Frontal cortex (tissue), 4 donors: Measurements from ENCODE around the gene MYO1D. TPM values are rescaled to one million over a fixed set of nuclear protein-coding genes. Genes with fewer than 3 reads are reported as not detected.
A peak's percentile ranks its signal among the peaks of the same experiment; 100 is the strongest.

ENCODE experiments used
- DNase-seq, 2 donors: peaks; one replicate each; pipeline ENCODE4 v3.0.0; 2012; ENCODE audit warnings: low spot score in 2 of 2
- FAIRE-seq: peaks from 2 replicates; lab custom pipeline; 2012; peaks lifted over from hg19 to GRCh38; lab: Jason Lieb, UNC
- total RNA-seq: library from RNA; depleted of rRNA; stranded (reverse); fragments of >200 nt; gene quantifications from one replicate; pipeline ENCODE4 v1.2.3, GENCODE V29; 2014
- donor health status: control.
- donor health status: control.
- donor health status: control.

The MYO1D gene
- total RNA-seq, 1 donor from 2014 or later = 52.6 TPM

DNA sequence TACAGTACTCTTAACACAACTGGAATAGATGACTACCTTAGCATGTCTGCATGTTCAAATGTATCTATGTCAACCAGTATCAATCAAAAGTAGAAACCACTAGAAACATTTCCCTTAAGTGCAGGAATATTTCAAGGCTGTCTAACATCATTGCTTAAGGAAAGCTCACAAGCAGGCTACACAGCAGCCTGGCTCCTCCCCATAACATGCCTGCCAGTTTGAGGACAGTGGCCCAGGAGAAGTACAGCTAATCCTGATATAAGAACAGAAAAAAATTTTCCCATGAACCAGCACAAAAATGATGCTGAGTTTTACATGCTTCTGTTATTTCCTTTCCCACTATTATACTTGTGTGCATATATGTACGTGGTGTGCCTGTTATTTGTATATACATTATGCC lies 175.1 kb downstream of the MYO1D start:
- DNase-seq (no peak), FAIRE-seq (no peak)

GRCh38 chr17:32699247-32699646 lies 177.7 kb downstream of the MYO1D start:
- DNase-seq = no peak
- no peak for FAIRE-seq

DNA sequence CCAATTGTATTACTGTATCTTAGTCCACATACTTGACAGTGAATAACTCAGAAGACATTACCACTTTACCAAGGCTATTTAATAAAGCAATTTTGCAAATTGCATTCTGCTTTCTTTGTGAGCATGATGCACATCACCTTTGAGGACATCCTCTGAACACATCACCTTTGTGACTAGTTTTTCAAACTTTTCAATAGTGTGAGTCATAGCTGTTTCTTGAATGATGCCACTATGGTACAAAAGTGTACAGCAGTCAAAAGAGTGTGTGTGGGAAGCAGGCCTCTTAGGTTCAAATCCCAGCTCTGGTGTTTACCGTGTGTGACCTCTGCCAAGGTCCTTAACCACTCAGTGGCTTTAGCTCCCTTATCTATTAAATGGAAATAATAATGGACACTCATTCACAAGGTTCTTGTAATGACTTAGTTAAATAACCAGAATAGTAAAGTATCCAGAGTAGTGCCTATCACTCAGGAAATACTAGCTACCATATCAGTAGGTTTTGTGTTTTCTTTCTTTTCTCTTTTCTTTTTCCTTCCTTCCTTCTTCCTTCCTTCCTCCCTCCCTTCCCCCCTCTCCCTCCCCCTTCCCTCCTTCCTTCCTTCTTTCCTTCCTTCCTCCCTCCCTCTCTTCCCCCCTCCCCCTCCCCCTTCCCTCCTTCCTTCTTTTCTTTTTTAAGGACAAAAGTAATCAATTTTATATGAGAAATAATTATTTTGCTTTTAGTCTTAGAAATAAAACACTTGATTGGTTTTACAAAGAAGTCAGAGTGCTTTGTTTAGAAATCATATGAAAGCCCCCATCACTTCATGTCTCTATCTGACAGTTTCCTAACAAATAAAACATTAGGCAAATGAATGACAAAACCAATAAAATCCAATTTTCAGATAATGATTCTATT lies 178.9 kb downstream of the MYO1D start:
- FAIRE-seq (no peak), DNase-seq (no peak)

- FAIRE-seq (no peak), DNase-seq (no peak)
These were observed 180.5 kb downstream of the MYO1D start for GRCh38 chr17:32696426-32696825.

- FAIRE-seq = no peak
- no peak for DNase-seq
These were observed 181.1 kb downstream of the MYO1D start for GRCh38 chr17:32695864-32696263.

DNA sequence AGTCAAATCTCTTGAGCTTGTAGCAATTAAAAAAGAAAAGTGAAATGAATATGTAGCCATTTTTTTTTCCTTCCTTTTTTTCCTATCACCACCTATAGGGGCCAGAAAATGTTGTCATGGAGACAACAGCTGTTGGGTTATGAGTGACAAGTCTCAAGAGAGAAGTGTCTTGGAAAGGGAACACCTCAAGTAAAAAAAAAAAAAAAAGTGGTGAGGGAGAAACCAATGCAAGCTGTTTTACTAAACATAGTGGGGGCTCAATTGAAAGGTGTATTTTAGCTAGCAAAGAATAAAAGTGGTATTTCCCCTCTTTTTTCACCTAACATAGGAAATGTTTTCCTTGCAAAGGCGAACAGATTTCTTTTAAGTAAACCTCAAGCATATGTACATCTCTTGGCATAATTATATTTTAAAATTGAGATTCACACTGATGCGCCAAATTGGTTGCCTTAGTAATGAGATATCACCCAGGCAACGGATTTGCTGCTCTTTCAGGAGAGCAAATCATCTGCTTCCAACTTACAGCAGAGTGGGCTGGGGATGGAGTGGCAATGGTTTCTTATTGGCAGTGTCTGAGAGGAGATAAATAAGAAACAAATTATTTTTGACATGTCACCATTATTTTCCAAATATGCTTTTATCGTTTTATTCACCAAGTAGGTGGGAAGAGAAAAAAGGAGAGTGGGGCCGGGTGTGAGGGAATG lies 183.6 kb downstream of the MYO1D start:
- no peak for FAIRE-seq
- no peak for DNase-seq

GRCh38 chr17:32692179-32692578 lies 184.7 kb downstream of the MYO1D start:
- FAIRE-seq (no peak), DNase-seq (no peak)

DNA sequence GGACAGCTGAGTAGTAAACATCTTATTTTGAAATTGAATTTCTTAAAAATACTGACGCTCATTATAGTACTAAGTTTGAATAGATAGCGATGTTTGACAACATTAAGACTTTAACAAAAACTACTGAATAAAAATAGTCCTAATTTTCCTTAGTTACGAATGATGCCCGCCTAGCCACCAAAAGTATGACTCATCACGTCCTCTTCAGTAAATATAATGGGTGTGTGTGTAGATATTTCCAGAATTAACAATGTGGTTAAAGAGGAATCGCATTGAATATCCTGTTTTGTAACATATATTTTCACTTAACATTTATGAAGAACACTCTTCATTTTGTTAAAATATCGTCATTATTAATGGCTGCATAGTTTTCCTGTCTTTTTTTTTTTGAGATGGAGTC lies 187.6 kb downstream of the MYO1D start:
- no peak for DNase-seq
- no peak for FAIRE-seq

- DNase-seq (no peak), FAIRE-seq (no peak)
These were observed 188.7 kb downstream of the MYO1D start for GRCh38 chr17:32688221-32688620.

DNA sequence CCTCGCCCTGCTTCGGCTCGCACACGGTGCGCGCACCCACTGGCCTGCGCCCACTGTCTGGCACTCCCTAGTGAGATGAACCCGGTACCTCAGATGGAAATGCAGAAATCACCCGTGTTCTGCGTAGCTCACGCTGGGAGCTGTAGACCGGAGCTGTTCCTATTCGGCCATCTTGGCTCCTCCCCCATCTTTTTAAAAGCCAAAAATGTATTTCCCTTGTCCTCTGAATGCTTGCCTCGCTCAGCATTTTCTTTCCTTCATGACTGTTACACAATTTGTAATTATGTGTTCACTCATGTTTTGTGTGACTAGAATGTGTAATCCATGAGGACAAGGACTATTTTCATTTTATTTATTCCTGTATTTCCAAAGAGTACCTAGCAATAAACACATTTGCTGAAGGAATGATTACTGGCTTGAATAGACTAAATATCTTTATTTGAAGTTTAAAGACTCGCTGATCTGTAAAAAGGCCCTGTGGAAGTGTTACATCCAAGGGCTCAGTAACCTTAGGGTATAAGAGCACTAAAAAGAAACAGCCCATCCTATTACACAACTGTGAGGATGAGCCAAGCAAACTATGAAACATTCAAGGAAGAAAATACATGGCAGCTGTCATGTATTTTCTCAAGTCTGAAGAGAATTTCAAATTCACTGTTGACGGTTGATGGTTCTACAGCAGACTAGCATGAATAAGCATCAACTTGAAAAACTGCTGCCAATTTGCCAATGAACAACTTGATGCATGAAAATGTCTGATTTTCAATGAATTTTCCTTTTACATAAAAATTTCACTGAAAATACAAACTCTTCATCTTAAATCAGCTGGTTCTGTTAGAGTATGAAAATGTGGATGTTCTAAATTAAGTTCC lies 192.6 kb downstream of the MYO1D start:
- no peak for DNase-seq
- FAIRE-seq = no peak

DNA sequence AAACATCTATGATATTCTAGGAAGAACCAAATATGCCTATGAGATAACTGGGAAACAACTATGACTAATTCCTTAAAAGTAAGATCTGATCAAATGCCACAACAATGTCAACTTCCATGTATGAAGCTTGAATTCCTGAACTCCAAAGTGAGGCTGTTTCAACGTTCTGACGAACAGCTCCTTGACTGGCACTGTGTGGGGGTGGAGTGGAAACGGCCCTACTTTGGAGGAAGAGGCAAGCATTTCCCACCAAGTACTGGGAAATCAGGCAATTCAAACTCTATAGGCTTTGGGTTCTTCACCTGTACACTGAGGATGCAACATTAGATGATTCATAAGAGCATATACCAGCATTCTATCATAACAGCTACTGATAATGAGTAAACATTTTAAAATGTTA lies 203.0 kb downstream of the MYO1D start:
- no peak for DNase-seq
- no peak for FAIRE-seq

- DNase-seq = no peak
These were observed 204.2 kb downstream of the MYO1D start for GRCh38 chr17:32672711-32673110.

GRCh38 chr17:32671896-32672295 lies 205.0 kb downstream of the MYO1D start:
- FAIRE-seq = no peak
- DNase-seq = no peak

More at GRCh38 chr17:32672711-32673110, 204.2 kb downstream of the MYO1D start:
- no peak for FAIRE-seq

GRCh38 chr17:32664936-32665583 lies 211.9 kb downstream of the MYO1D start:
- no peak for DNase-seq
- no peak for FAIRE-seq

- no peak for DNase-seq
These were observed 216.4 kb downstream of the MYO1D start for GRCh38 chr17:32660496-32660985.

DNA sequence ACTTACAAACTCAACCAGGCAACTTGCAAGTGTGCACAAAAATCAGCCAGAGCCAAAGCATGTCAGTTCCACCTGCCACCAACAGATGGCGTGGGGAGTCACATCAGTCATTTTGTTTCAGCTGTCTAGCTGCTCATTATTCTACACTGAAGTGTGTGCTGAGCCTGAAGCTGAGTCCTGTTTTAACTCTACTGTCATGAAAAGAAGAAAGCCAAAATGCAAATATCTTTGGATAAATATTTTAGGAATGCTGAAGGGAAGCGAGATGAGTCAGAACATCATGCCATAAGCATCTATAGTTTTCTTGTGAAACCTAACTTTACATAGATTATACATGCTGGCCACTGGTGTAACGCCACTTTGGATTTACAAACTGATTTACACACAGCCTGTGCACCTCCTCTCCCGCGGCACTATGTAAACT lies 217.5 kb downstream of the MYO1D start:
- DNase-seq (peak; percentile 44 to 57), FAIRE-seq (peak; percentile 45)

More at GRCh38 chr17:32660496-32660985, 216.4 kb downstream of the MYO1D start:
- no peak for FAIRE-seq

GRCh38 chr17:32658470-32659418 lies 218.2 kb downstream of the MYO1D start:
- FAIRE-seq = no peak

DNA sequence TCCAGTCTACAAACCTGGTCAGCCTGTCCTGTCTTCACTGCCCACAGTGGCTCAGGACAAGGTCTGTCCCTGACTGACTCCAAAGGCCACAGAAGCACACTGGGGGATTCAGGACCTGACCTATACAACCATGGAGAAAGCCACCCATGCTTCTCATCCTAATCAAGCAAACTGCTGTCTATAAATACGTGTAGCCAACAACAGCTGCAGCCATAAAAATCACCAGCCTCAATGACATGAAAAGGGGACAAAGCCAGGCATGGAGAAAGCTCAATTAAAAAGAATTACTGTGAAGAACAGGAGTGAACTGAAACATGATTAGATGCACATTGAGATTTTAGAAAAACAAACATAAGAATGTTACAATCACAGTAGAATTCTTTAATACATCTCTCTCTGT lies 220.0 kb downstream of the MYO1D start:
- FAIRE-seq (no peak), DNase-seq (no peak)

More at GRCh38 chr17:32658470-32659418, 218.2 kb downstream of the MYO1D start:
- no peak for DNase-seq
